ENCODE data around the gene SLC39A10. TPM values are rescaled to one million over a fixed set of nuclear protein-coding genes. Genes with fewer than 3 reads are reported as not detected.

SLC39A10 gene
- total and polyA plus RNA-seq, 2 experiments from 2014 or later, result 48.0 to 82.6 TPM

- in situ Hi-C loops (cut with MboI), result no loop called here
- H3K9ac ChIP-seq, result no peak overlapping the region
- no peak overlapping the region for H3K27ac ChIP-seq
- DNase-seq, result no peak
- H3K4me1 ChIP-seq (ENCODE audit: insufficient read depth), result no peaks in the 10 kb centered on the region
- H3K9me2 ChIP-seq (ENCODE audit: insufficient read depth), result no peaks in the 10 kb centered on the region
- no peaks in the 10 kb centered on the region for H3F3A ChIP-seq (ENCODE audit: insufficient read depth)
- no peak overlapping the region for H3K4me3 ChIP-seq
- no peak for TF ChIP-seq EZH2 (IDR thresholded peaks at IDR 0.05; ENCODE audit: insufficient read depth, poor library complexity, severe bottlenecking)
- no peak for TF ChIP-seq EZH2phosphoT487 (IDR thresholded peaks at IDR 0.05; ENCODE audit: insufficient read depth, low read depth)
- H3K79me2 ChIP-seq (ENCODE audit: insufficient read depth), result 0 out of 2 replicates have a peak, but pooled peaks cover 5% of the 10 kb centered on the region
- no peak overlapping the region for H2AFZ ChIP-seq
- WGBS, 2 experiments (ENCODE audit: low coverage in 1 of 2, low lambda C conversion rate in 2 of 2, missing lambda C conversion rate in 2 of 2), result 96% methylated on average over 4 of the region's 4 CpGs
- H4K20me1 ChIP-seq (ENCODE audit: insufficient read depth), result no peaks in the 10 kb centered on the region
- peaks cover 52% of the 10 kb centered on the region for H3K36me3 ChIP-seq (ENCODE audit: low read depth)
- H3K4me2 ChIP-seq (ENCODE audit: unreplicated experiment), result no peak overlapping the region
- no peaks in the 10 kb centered on the region for H3K9me3 ChIP-seq (ENCODE audit: low read depth)
- H3K27me3 ChIP-seq (replicated peaks; ENCODE audit: insufficient read depth), result no peaks in the 10 kb centered on the region
Measured at GRCh38 chr2:195716466-195716865, 59.4 kb downstream of the SLC39A10 start.

- Histone ChIP-seq H3K27ac (no peak overlapping the region), H2AFZ (no peak overlapping the region), H3K4me2 (ENCODE audit: unreplicated experiment) (no peak overlapping the region), H3F3A (ENCODE audit: insufficient read depth) (peaks cover 4% of the 10 kb centered on the region; the same call in 1 of the 2 replicates), H3K79me2 (ENCODE audit: insufficient read depth) (no peaks in the 10 kb centered on the region), H3K27me3 (replicated peaks; ENCODE audit: insufficient read depth) (no peaks in the 10 kb centered on the region), H3K4me1 (ENCODE audit: insufficient read depth) (no peaks in the 10 kb centered on the region), H4K20me1 (ENCODE audit: insufficient read depth) (no peaks in the 10 kb centered on the region), H3K4me3 (no peak overlapping the region), H3K9me2 (ENCODE audit: insufficient read depth) (no peaks in the 10 kb centered on the region), H3K9ac (no peak overlapping the region), H3K9me3 (ENCODE audit: low read depth) (no peaks in the 10 kb centered on the region), H3K36me3 (ENCODE audit: low read depth) (peaks cover 53% of the 10 kb centered on the region)
- TF ChIP-seq EZH2 (IDR thresholded peaks at IDR 0.05; ENCODE audit: insufficient read depth, poor library complexity, severe bottlenecking) (no peak), EZH2phosphoT487 (IDR thresholded peaks at IDR 0.05; ENCODE audit: insufficient read depth, low read depth) (no peak)
- 96 to 97% methylated on average over 2 of the region's 2 CpGs for WGBS, 2 experiments (ENCODE audit: low coverage in 1 of 2, low lambda C conversion rate in 2 of 2, missing lambda C conversion rate in 2 of 2)
- no peak for DNase-seq
- in situ Hi-C loops (cut with MboI), result no loop called here
Measured at GRCh38 chr2:195721042-195721441, 64.0 kb downstream of the SLC39A10 start.

GRCh38 chr2:195722075-195722474 is 65.0 kb downstream of the SLC39A10 start:
- H3F3A ChIP-seq (ENCODE audit: insufficient read depth), result peaks cover 8% of the 10 kb centered on the region; the same call in 1 of the 2 replicates
- H3K9me3 ChIP-seq (ENCODE audit: low read depth), result no peaks in the 10 kb centered on the region
- H3K9ac ChIP-seq, result no peak overlapping the region
- H3K79me2 ChIP-seq (ENCODE audit: insufficient read depth), result no peaks in the 10 kb centered on the region
- 96 to 100% methylated on average over 1 of the region's 1 CpG for WGBS, 2 experiments (ENCODE audit: low coverage in 1 of 2, low lambda C conversion rate in 2 of 2, missing lambda C conversion rate in 2 of 2)
- H3K36me3 ChIP-seq (ENCODE audit: low read depth), result peaks cover 48% of the 10 kb centered on the region
- H3K27ac ChIP-seq, result no peak overlapping the region
- H3K4me1 ChIP-seq (ENCODE audit: insufficient read depth), result no peaks in the 10 kb centered on the region
- in situ Hi-C loops (cut with MboI), result no loop called here
- H3K4me2 ChIP-seq (ENCODE audit: unreplicated experiment), result no peak overlapping the region
- TF ChIP-seq EZH2 (IDR thresholded peaks at IDR 0.05; ENCODE audit: insufficient read depth, poor library complexity, severe bottlenecking) (no peak), EZH2phosphoT487 (IDR thresholded peaks at IDR 0.05; ENCODE audit: insufficient read depth, low read depth) (no peak)
- no peak overlapping the region for H2AFZ ChIP-seq
- H3K9me2 ChIP-seq (ENCODE audit: insufficient read depth), result no peaks in the 10 kb centered on the region
- no peaks in the 10 kb centered on the region for H3K27me3 ChIP-seq (replicated peaks; ENCODE audit: insufficient read depth)
- no peak overlapping the region for H3K4me3 ChIP-seq
- no peak for DNase-seq
- no peaks in the 10 kb centered on the region for H4K20me1 ChIP-seq (ENCODE audit: insufficient read depth)

- no peak for DNase-seq
- Histone ChIP-seq H3K4me2 (ENCODE audit: unreplicated experiment) (no peak overlapping the region), H4K20me1 (ENCODE audit: insufficient read depth) (no peaks in the 10 kb centered on the region), H3F3A (ENCODE audit: insufficient read depth) (peaks cover 8% of the 10 kb centered on the region; the same call in 1 of the 2 replicates), H3K4me1 (ENCODE audit: insufficient read depth) (no peaks in the 10 kb centered on the region), H3K27me3 (replicated peaks; ENCODE audit: insufficient read depth) (no peaks in the 10 kb centered on the region), H2AFZ (no peak overlapping the region), H3K4me3 (no peak overlapping the region), H3K9ac (no peak overlapping the region), H3K27ac (no peak overlapping the region), H3K79me2 (ENCODE audit: insufficient read depth) (no peaks in the 10 kb centered on the region), H3K9me2 (ENCODE audit: insufficient read depth) (no peaks in the 10 kb centered on the region), H3K36me3 (ENCODE audit: low read depth) (peaks cover 42% of the 10 kb centered on the region), H3K9me3 (ENCODE audit: low read depth) (no peaks in the 10 kb centered on the region)
- TF ChIP-seq EZH2phosphoT487 (IDR thresholded peaks at IDR 0.05; ENCODE audit: insufficient read depth, low read depth), result no peak
- no peak for TF ChIP-seq EZH2 (IDR thresholded peaks at IDR 0.05; ENCODE audit: insufficient read depth, poor library complexity, severe bottlenecking)
- WGBS, 2 experiments (ENCODE audit: low coverage in 1 of 2, low lambda C conversion rate in 2 of 2, missing lambda C conversion rate in 2 of 2), result 96 to 98% methylated on average over 4 of the region's 4 CpGs
- in situ Hi-C loops (cut with MboI), result no loop called here
Measured at GRCh38 chr2:195727106-195727505, 70.1 kb downstream of the SLC39A10 start.

- Histone ChIP-seq H3K27me3 (replicated peaks; ENCODE audit: insufficient read depth) (no peaks in the 10 kb centered on the region), H2AFZ (no peak overlapping the region), H3K27ac (no peak overlapping the region), H3K4me3 (no peak overlapping the region), H3F3A (ENCODE audit: insufficient read depth) (0 out of 2 replicates have a peak, but pooled peaks cover 6% of the 10 kb centered on the region), H3K4me1 (ENCODE audit: insufficient read depth) (peaks cover 10% of the 10 kb centered on the region), H3K9ac (no peak overlapping the region), H3K79me2 (ENCODE audit: insufficient read depth) (no peaks in the 10 kb centered on the region), H3K4me2 (ENCODE audit: unreplicated experiment) (no peak overlapping the region), H3K36me3 (ENCODE audit: low read depth) (peaks cover 30% of the 10 kb centered on the region), H3K9me2 (ENCODE audit: insufficient read depth) (no peaks in the 10 kb centered on the region), H3K9me3 (ENCODE audit: low read depth) (no peaks in the 10 kb centered on the region), H4K20me1 (ENCODE audit: insufficient read depth) (no peaks in the 10 kb centered on the region)
- in situ Hi-C loops (cut with MboI), result no loop called here
- WGBS, 2 experiments (ENCODE audit: low coverage in 1 of 2, low lambda C conversion rate in 2 of 2, missing lambda C conversion rate in 2 of 2), result 96 to 98% methylated on average over 3 of the region's 3 CpGs
- TF ChIP-seq EZH2phosphoT487 (IDR thresholded peaks at IDR 0.05; ENCODE audit: insufficient read depth, low read depth), result no peak
- TF ChIP-seq EZH2 (IDR thresholded peaks at IDR 0.05; ENCODE audit: insufficient read depth, poor library complexity, severe bottlenecking), result no peak
- no peak for DNase-seq
Measured at GRCh38 chr2:195730912-195731311, 73.9 kb downstream of the SLC39A10 start.

All from GM23248 (cell line).